NCI-H2081 (cell line): Measurements from ENCODE around the gene ZNRF3.
"Not testable (repeated sequence)": the region's sequence is repeated elsewhere in the genome, so short reads cannot be mapped to it uniquely, and the experiment has no call there.

ENCODE experiments used
- DNase-seq, 2 experiments: peaks; one replicate each; lab custom pipeline; 2025; lab: John Stamatoyannopoulos, UW

ZNRF3 gene

DNA sequence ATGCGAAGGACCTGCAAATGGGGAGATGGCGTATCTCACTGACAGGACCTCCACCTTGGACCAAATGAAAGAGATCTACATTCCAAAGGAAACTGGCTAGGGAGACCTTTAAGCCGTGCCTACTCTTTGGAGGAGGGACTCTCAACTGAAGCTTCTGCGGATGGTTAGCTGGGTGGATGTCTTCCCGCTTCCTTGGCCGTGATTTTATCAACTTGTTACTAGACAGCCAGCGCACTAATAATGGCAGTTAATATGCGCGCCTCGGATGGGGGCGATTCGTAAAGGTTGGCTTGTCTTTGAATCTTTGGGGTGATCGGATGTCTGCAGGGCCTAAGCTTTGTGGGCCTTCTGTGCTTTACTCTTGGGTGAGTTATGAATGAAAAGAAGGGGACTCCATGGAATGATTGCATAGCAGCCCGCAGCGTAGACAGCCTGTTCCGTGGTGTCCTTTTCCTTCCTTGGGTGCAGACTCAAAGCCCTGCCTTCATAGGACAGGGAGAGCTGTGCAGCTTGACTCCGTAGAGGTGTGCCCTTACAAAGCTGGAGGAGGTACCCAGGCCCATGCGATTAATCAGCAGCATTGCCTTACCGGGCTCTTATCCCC lies 1.5 kb downstream of the ZNRF3 start:
- DNase-seq: no peak

DNA sequence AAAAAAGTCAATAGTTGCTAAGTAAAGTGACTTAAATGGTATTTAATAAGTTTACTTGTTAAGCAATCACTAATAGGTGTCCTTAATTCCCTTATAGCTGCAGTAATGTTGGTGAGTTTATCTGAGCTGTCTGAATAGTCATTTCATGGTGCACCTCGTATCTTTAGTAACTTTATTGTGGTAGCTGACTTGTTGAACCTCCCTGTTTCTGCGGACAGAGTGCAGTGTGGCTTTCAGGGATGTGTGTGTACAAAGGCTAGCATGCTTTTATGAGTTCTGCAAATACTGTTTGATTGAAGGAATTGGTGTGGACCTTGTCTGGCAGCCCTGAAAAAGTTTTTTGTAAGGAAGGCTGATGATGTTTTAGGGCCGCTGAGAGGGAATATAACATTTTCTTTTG lies 2.6 kb downstream of the ZNRF3 start:
- DNase-seq: no peak

DNA sequence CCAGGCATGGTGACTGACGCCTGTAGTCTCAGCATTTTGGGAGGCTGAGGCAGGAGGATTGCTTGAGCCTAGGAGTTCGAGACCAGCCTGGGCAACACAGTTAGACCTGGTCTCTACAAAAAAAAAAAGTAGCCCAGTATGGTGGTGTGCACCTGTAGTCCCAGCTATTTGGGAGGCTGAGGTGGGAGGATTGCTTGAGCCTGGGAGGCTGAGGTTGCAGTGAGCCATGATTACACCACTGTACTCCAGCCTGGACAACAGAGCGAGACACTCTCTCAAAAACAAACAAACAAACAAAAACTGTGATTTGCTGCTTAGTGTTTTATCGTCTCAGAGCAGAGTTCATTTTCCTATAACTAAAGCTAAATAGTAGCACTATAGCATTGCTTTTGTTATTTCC lies 3.3 kb downstream of the ZNRF3 start:
- DNase-seq: not testable (repeated sequence)

- DNase-seq: no peak
Measured at GRCh38 chr22:28887725-28888459, 4.5 kb downstream of the ZNRF3 start.

DNA sequence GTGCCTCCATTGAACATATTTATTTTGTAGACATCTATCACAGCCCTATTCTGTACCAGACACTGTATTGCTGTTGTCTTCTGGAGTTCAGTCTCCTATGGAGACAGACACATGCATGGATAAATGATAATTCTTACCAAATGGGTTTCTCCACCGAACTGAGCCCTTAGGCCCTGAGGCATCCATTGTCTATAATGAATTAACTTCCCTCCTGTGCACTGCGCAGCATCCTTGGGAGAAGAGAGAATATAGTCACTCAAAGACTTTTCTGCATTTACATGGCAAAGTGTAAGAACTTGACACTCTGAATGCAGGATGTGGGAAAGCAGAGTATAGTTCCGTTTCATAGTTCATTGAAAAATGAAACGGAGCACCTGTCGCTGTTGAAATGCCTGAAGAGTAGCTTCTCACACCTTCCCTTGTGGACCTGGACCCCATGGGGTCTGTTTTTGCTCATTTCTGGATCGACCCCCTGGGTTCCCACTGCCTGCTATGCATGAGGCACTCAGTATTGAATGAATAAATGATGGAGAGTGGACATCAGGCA lies 6.2 kb downstream of the ZNRF3 start:
- DNase-seq: no peak

GRCh38 chr22:28891156-28891733 lies 7.9 kb downstream of the ZNRF3 start:
- no peak for DNase-seq

DNA sequence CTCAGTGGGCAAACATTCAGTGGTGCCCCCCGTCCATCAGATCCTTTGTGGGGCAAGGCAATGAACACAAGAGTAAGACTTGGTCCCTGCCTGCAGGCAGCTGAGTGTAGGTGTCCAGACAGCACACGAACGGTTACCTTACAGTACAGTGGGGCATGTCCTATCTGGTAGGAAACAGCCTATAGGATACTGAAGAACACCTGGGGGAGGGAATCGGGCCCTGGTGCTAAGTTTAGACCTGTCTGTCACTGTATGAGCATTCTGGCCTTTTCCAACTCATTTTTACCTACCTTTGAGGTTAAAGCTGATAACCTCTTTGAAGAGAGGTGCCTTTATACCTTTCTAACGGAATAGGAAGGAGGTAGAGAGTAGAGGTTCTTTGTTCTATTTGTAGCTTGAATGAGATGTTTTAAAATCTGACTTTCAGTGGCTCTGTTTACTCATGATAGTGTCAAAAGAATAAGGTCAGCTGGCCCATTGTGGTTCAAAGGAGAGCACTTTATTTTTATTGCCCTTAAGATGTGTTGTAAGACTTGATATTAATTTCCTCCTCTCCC lies 8.9 kb downstream of the ZNRF3 start:
- no peak for DNase-seq

DNA sequence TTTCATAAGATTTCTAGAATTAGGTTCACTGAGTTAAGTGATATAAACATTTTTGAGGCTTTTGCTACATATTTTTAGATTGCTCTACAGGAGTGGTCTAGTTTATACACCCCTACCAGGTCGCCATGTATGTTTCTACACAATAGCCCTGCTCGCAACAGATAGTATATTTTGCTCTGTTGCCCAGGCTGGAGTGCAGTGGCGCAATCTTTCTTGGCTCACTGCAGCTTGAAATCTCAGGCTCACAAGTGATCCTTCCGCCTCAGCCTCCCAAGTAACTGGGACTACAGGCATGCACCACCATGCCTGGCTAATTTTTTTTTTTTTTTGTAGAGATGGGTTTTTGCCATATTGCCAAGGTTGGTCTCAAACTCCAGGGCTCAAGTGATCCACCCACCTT lies 10.4 kb downstream of the ZNRF3 start:
- DNase-seq: no peak

DNA sequence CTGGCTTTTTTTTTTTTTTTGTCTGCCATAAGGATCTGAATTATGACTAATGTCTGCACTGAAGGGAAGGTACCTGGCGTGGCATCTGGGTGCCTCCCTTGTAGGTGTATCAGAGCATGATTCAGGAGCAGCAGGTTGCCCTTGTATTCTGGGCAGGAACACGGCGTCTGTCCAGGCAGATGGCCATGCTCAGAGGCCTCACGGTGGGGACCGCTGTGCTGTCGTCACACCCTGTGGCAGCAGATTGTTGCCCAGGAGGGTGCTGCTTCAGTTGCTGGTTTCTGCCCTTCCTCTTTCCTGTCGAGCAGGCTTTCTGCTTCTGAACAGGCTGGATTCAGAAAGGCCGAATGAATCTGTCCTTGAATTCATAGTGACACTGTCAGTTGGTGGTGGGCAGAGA lies 11.0 kb downstream of the ZNRF3 start:
- DNase-seq: peak in 1 of 2 experiments; percentile 24

DNA sequence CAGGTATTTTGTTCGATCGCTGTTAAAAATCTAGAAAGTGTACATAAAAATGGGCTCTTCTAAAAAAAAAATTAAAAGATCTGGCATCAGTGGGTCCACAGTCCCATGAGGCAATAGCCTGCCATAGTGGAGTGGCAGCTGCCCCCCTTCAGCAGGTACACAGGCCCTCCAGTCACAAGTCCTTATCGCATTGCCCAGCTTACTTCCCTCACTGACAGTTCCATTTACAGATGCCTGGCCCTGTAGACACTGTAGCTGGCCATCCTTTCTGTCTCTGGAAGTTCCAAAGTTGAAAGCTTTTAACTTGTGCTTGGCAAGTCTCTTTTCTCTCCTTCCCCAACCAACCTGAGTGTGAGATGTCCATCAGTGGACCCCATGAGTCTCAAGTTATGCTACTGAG lies 11.4 kb downstream of the ZNRF3 start:
- DNase-seq: no peak

- no peak for DNase-seq
Measured at GRCh38 chr22:28896611-28897010, 13.2 kb downstream of the ZNRF3 start.

DNA sequence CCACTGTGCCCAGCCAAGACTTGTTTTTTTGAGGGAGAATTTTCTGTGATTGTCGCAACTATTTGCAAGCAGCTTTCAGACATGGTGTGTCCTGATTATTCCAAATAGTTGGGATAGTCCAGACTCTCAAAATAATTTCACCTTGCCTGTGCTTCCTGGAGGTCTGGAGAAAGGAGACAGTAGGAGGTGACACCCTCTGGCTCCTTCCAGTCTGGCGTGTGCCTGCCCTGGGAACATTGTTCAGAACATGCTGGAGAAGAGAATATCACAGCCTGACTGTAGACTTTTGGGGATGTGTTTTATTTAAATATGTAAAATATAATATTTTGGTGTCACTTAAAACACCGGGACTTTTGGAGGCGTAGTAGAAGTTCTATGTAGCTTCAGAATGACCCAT lies 14.9 kb downstream of the ZNRF3 start:
- no peak for DNase-seq

- no peak for DNase-seq
Measured at GRCh38 chr22:28899199-28899853, 16.0 kb downstream of the ZNRF3 start.

DNA sequence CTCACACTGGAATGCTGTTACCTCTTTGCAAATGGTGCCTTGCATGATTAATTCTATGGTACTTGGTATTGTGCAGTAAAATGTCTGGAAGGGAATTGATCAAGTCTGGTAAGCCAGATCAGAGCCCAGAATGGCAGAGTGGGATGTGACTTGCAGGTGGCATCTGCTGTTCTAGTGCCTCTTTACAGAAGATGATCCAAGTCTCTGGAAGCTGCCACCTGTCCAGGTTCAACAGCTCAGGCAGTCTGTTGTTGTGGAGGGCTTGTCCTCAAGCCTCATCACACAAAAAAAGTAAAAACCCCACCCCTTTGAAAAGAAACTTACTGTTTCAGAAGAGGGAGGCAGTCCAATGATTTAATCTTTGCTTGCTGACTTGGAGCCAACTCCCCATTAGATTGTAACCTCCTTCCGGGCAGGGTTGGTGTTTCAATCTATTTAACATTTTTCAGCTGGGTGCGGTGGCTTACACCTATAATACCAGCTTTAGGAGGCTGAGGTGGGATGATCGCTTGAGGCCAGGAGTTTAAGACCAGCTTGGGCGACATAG lies 17.1 kb downstream of the ZNRF3 start:
- DNase-seq: no peak

- no peak for DNase-seq
Measured at GRCh38 chr22:28902490-28902889, 19.1 kb downstream of the ZNRF3 start.

DNA sequence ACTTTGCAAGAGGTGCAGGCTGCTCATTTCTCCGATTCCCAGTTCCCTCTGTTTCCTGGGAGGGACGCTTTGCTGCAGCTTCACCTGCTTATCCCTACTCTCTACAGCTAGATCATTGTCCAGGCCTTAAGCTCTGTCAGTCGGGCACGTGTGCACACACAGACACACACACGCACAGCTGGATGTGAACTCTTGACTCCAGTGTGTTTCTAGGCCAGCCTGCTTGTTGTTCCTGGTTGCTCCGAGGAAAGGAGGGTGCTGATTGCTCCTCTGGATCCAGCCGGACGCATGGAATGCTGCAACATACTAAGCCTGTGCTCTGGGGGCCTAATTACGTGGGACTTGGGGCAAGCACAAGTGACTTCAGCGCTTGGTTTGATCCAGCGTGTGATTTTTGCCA lies 19.7 kb downstream of the ZNRF3 start:
- no peak for DNase-seq

DNA sequence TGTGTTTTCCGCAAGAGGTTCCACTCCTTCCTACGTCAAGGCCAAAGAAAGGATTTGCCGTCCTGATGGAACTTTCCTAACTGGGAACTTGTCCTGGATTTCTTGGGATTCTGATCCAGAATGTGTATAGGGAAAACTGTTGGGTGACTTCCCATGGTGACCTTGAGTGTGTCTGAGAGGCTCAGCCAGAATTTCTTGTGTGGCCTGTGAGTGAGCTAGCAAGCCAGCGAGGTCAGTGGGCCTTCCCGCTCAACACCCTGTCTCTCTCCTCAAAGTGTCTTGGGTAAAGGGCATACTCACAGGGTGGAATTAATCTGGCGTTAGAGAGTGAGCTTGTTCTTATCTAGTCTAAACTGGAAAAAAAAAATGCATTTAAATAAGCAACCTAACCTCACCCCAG lies 20.4 kb downstream of the ZNRF3 start:
- no peak for DNase-seq

GRCh38 chr22:28904211-28904896 lies 21.0 kb downstream of the ZNRF3 start:
- no peak for DNase-seq

DNA sequence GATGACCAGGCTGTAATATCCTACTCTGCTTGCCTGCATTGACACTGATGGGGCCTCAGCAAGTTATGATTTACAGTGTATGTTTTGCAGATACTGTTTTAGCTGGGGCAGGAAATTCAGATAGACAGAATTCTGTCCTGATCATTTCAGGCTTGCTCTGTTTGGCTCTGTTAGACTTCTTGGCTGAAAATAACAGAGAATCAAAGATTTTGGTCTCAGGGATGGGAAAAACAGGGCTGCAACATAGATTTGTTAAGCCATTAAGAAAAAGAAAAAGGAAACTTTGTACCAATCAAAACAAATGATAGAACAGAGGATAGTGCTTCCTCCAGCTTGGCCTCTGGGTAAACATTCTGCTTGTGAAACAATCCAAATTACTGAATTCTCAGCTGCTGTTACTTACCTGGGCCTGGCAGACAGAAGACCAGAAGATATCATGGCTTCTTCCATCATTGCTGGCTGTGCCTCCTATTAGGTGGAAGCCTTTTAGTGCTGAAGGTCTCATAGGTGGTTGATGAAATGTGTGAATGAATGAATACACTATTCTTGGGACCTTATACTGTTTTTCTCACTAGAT lies 22.0 kb downstream of the ZNRF3 start:
- no peak for DNase-seq

DNA sequence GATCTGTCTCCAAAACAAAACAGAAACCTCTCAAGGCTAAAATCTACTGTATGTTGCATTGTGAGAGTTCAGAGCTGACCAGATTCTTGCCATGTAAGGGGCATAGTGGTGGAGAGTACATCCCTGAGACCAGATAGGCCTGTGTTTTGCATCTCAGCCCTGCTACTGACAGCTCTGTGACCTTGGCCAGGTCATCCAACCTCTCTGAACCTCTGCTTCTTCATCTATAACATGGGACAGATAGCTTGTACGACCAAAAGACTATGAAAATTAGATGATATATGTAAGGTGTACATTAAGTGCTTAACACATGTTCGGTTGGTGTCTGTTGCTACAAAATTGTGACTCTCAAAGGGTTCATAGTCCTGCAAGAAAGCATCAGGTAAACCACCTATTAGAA lies 22.9 kb downstream of the ZNRF3 start:
- no peak for DNase-seq

GRCh38 chr22:28907311-28908008 lies 24.1 kb downstream of the ZNRF3 start:
- DNase-seq: no peak
